HL-60 (cell line): ENCODE results near the gene SLC10A1.

Experiments used
- DNase-seq, 2 experiments: peaks; one replicate each; pipeline ENCODE4 v3.0.0-alpha.2; 2010 to 2020; ENCODE audit warnings: low read depth in 1 of 2, low spot score in 1 of 2
- H3K27ac ChIP-seq: fragments of 250-450 bp; sonication (Bioruptor Pico); replicated peaks from 2 replicates; pipeline ENCODE4 v1.5.1; 2020; ENCODE audit warnings: mild to moderate bottlenecking, moderate library complexity
- H3K27me3 ChIP-seq: fragments of 250-450 bp; sonication (Bioruptor Pico); 2 replicates; pipeline ENCODE4 v1.5.1; 2021; ENCODE audit warnings: mild to moderate bottlenecking, moderate library complexity; ENCODE audit not compliant: insufficient read depth, poor library complexity, severe bottlenecking
- H3K4me3 ChIP-seq: replicated peaks from 2 replicates; pipeline ENCODE4 v1.5.1; 2011; ENCODE audit warnings: mild to moderate bottlenecking, control low read depth, low read length; ENCODE audit not compliant: insufficient read depth
- CTCF ChIP-seq: IDR thresholded peaks from one replicate; pipeline ENCODE4 v1.5.1; 2011; ENCODE audit warnings: low read length, control low read depth, inconsistent platforms; ENCODE audit not compliant: insufficient read depth
- GABPA ChIP-seq: IDR thresholded peaks from 2 replicates; pipeline ENCODE4 v1.6.1; 2012; ENCODE audit warnings: low read depth
- POLR2AphosphoS5 ChIP-seq: IDR thresholded peaks from 2 replicates; pipeline ENCODE4 v1.6.1; 2012; ENCODE audit warnings: low read depth
- REST ChIP-seq: IDR thresholded peaks from 2 replicates; pipeline ENCODE4 v1.6.1; 2012; ENCODE audit warnings: low read depth; ENCODE audit not compliant: insufficient replicate concordance
- SPI1 ChIP-seq: IDR thresholded peaks from 2 replicates; pipeline ENCODE4 v1.6.1; 2012; ENCODE audit warnings: low read depth, mild to moderate bottlenecking, borderline replicate concordance

SLC10A1 gene

GRCh38 chr14:69838881-69839416 is 41.9 kb upstream of the SLC10A1 start:
- H3K4me3 ChIP-seq: no peak overlapping the region
- no peak for DNase-seq
- no peaks in the 10 kb centered on the region for H3K27me3 ChIP-seq
- H3K27ac ChIP-seq: no peak overlapping the region
- no peak for TF ChIP-seq POLR2AphosphoS5
- TF ChIP-seq SPI1: no peak
- TF ChIP-seq REST: no peak
- TF ChIP-seq CTCF: no peak

GRCh38 chr14:69828879-69829278 is 31.8 kb upstream of the SLC10A1 start:
- no peak overlapping the region for H3K27ac ChIP-seq

GRCh38 chr14:69828354-69828753 is 31.3 kb upstream of the SLC10A1 start:
- no peaks in the 10 kb centered on the region for H3K27me3 ChIP-seq
- H3K27ac ChIP-seq: no peak overlapping the region
- H3K4me3 ChIP-seq: no peak overlapping the region
- TF ChIP-seq GABPA (no peak), CTCF (no peak), SPI1 (no peak), REST (no peak), POLR2AphosphoS5 (no peak)
- DNase-seq: no peak

More at GRCh38 chr14:69828879-69829278, 31.8 kb upstream of the SLC10A1 start:
- TF ChIP-seq CTCF: no peak
- TF ChIP-seq REST: no peak
- no peak for TF ChIP-seq SPI1
- no peak for TF ChIP-seq GABPA
- TF ChIP-seq POLR2AphosphoS5: no peak
- no peaks in the 10 kb centered on the region for H3K27me3 ChIP-seq
- H3K4me3 ChIP-seq: no peak overlapping the region
- DNase-seq: no peak
